ENCODE results near the gene TRAIP.

The TRAIP gene

DNA sequence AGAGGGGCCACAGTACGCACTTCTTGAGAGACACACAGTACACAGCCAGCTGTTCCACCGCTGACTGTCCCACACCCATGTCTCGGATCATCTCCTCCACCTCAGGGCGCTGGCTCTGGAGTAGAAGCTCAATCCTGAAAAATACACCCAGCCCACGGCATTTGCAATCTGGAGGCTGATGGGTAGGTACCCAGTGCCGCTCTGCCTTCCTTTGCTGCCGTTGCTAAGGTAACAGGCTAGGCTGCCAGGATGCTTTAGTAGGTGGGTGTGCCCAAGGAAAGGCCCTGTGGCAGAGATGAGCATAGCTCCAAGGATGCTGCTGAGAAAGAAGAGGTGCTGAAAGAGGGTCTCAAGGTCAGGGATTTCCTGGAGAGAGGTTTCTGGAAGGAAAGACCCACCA, 14.6 kb downstream of the TRAIP start:
- H3K4me2 ChIP-seq (ENCODE audit: low read length): no peak overlapping the region
- no peak for TF ChIP-seq EZH2phosphoT487 (IDR thresholded peaks at IDR 0.05; ENCODE audit: borderline replicate concordance, low read length)
- TF ChIP-seq, protein P1, sequence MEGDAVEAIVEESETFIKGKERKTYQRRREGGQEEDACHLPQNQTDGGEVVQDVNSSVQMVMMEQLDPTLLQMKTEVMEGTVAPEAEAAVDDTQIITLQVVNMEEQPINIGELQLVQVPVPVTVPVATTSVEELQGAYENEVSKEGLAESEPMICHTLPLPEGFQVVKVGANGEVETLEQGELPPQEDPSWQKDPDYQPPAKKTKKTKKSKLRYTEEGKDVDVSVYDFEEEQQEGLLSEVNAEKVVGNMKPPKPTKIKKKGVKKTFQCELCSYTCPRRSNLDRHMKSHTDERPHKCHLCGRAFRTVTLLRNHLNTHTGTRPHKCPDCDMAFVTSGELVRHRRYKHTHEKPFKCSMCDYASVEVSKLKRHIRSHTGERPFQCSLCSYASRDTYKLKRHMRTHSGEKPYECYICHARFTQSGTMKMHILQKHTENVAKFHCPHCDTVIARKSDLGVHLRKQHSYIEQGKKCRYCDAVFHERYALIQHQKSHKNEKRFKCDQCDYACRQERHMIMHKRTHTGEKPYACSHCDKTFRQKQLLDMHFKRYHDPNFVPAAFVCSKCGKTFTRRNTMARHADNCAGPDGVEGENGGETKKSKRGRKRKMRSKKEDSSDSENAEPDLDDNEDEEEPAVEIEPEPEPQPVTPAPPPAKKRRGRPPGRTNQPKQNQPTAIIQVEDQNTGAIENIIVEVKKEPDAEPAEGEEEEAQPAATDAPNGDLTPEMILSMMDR (IDR thresholded peaks at IDR 0.05; ENCODE audit: low read depth, low read length, poor library complexity, severe bottlenecking): no peak
- no peaks in the 10 kb centered on the region for H4K20me1 ChIP-seq (ENCODE audit: control insufficient read depth, insufficient read depth, low read depth, low read length)
- no peaks in the 10 kb centered on the region for H3K9me2 ChIP-seq (replicated peaks; ENCODE audit: control insufficient read depth, low read length)
- H3K9me3 ChIP-seq (ENCODE audit: control insufficient read depth, insufficient read depth, low read length): no peaks in the 10 kb centered on the region
- no peak overlapping the region for H3K27ac ChIP-seq (ENCODE audit: low read depth, low read length)
- H3K27me3 ChIP-seq (ENCODE audit: control insufficient read depth, low read length): no peaks in the 10 kb centered on the region
- peaks cover 15% of the 10 kb centered on the region for H3K4me1 ChIP-seq (ENCODE audit: control insufficient read depth, low read length)
- H3K79me2 ChIP-seq (ENCODE audit: control insufficient read depth, low read length): no peaks in the 10 kb centered on the region
- H3K36me3 ChIP-seq (ENCODE audit: control insufficient read depth, low read length): peaks cover 83% of the 10 kb centered on the region
- no peak overlapping the region for H3K4me3 ChIP-seq (ENCODE audit: low read length)
- no peaks in the 10 kb centered on the region for H3F3A ChIP-seq (ENCODE audit: control insufficient read depth, insufficient read depth)

DNA sequence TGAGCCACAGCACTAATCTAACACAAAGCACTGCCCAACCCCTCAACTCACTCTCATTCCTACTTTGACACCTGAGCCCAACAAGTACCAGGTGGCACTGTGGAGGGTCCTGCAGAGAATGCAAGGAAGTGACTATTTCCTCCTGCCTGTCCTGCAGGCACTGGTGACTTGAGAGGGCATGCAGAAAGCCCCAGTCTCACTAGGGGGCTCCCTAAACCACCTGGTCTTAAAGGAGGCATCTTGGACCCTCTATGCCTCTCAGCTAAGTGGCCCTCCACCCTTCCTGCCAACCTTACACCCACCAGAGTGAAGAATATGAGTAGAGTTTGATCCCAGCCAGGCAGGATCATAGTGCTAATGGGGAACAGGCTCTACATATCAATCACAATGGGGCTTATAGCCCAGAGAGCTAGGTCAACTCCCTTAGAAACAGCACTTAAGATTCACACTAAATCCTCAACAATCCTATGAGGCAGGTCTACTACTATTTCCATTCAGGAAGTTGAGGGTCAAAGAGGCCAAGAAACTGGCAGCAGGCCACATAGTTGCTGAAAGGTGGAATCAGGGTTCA, 15.2 kb downstream of the TRAIP start:
- peaks cover 85% of the 10 kb centered on the region for H3K36me3 ChIP-seq (ENCODE audit: control insufficient read depth, low read length)
- no peak overlapping the region for H3K4me3 ChIP-seq (ENCODE audit: low read length)
- H4K20me1 ChIP-seq (ENCODE audit: control insufficient read depth, insufficient read depth, low read depth, low read length): no peaks in the 10 kb centered on the region
- H3K4me1 ChIP-seq (ENCODE audit: control insufficient read depth, low read length): peaks cover 15% of the 10 kb centered on the region
- no peak overlapping the region for H3K4me2 ChIP-seq (ENCODE audit: low read length)
- no peaks in the 10 kb centered on the region for H3K79me2 ChIP-seq (ENCODE audit: control insufficient read depth, low read length)
- H3K9me2 ChIP-seq (replicated peaks; ENCODE audit: control insufficient read depth, low read length): no peaks in the 10 kb centered on the region
- TF ChIP-seq, protein P1 (IDR thresholded peaks at IDR 0.05; ENCODE audit: low read depth, low read length, poor library complexity, severe bottlenecking): peak; percentile 91
- TF ChIP-seq EZH2phosphoT487 (IDR thresholded peaks at IDR 0.05; ENCODE audit: borderline replicate concordance, low read length): no peak
- H3K27ac ChIP-seq (ENCODE audit: low read depth, low read length): no peak overlapping the region
- H3K27me3 ChIP-seq (ENCODE audit: control insufficient read depth, low read length): no peaks in the 10 kb centered on the region
- H3K9me3 ChIP-seq (ENCODE audit: control insufficient read depth, insufficient read depth, low read length): no peaks in the 10 kb centered on the region
- no peaks in the 10 kb centered on the region for H3F3A ChIP-seq (ENCODE audit: control insufficient read depth, insufficient read depth)

DNA sequence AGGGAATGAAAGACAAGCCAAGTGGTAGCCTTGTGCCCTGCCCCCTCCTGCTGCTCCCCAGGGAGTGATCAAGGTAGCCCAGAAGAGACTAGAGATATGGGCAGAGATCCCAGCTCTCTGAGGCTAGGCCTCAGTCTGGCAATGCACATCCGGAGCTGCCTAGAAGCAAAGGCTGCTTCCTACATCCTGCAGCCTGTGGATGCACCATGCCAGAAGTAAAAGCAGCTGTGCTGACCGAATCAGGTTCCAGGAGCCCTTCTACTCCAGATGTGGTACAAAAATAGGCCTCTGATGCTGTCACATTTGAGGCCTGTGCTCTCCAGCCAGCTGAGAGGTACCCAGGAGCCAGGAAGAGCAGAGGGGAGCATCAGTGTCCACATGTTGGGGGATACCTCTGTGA, 16.0 kb downstream of the TRAIP start:
- TF ChIP-seq EZH2phosphoT487 (IDR thresholded peaks at IDR 0.05; ENCODE audit: borderline replicate concordance, low read length): no peak
- TF ChIP-seq, protein P1 (IDR thresholded peaks at IDR 0.05; ENCODE audit: low read depth, low read length, poor library complexity, severe bottlenecking): no peak
- Histone ChIP-seq H3K4me1 (ENCODE audit: control insufficient read depth, low read length) (peaks cover 15% of the 10 kb centered on the region), H3F3A (ENCODE audit: control insufficient read depth, insufficient read depth) (no peaks in the 10 kb centered on the region), H3K4me2 (ENCODE audit: low read length) (no peak overlapping the region), H3K9me2 (replicated peaks; ENCODE audit: control insufficient read depth, low read length) (no peaks in the 10 kb centered on the region), H3K36me3 (ENCODE audit: control insufficient read depth, low read length) (peaks cover 78% of the 10 kb centered on the region), H4K20me1 (ENCODE audit: control insufficient read depth, insufficient read depth, low read depth, low read length) (no peaks in the 10 kb centered on the region), H3K9me3 (ENCODE audit: control insufficient read depth, insufficient read depth, low read length) (no peaks in the 10 kb centered on the region), H3K4me3 (ENCODE audit: low read length) (no peak overlapping the region), H3K27ac (ENCODE audit: low read depth, low read length) (no peak overlapping the region), H3K79me2 (ENCODE audit: control insufficient read depth, low read length) (no peaks in the 10 kb centered on the region), H3K27me3 (ENCODE audit: control insufficient read depth, low read length) (no peaks in the 10 kb centered on the region)
